ENCODE measurements around the gene KDM4B. TPM values are rescaled to one million over a fixed set of nuclear protein-coding genes. Genes with fewer than 3 reads are reported as not detected.
"Not testable (repeated sequence)": the region's sequence is repeated elsewhere in the genome, so short reads cannot be mapped to it uniquely, and the experiment has no call there.

Gene KDM4B
- polyA plus RNA-seq, 1 experiment = 7.7 TPM

GRCh38 chr19:4971424-4971793 lies 2.5 kb downstream of the KDM4B start:
- DNase-seq (ENCODE audit: low read depth, low spot score) = no peak
- no peak overlapping the region for H3K27ac ChIP-seq (ENCODE audit: low read depth, low read length)
- TF ChIP-seq CTCF (IDR thresholded peaks at IDR 0.05; ENCODE audit: low read depth, low read length) = no peak
- POLR2A ChIA-PET = interaction anchor here (0.6 to 1.7 kb wide), 2 partner anchors 12 to 57 kb away, joined by 3 read pairs; no protein-coding TSS in a partner anchor
- H3K27me3 ChIP-seq (ENCODE audit: control insufficient read depth, insufficient read depth, low read length) = no peaks in the 10 kb centered on the region
- peak overlapping the region; percentile 84 for H3K4me3 ChIP-seq (ENCODE audit: low read depth, low read length)
- no peaks in the 10 kb centered on the region; the same call in 1 of the 2 replicates for H3K9me3 ChIP-seq (ENCODE audit: control insufficient read depth, insufficient read depth, low read length)
- CTCF ChIA-PET = interaction anchor here (0.9 to 1.2 kb wide), 3 partner anchors 59 to 161 kb away, joined by 3 to 4 read pairs (median 3); no protein-coding TSS in a partner anchor

- no peak for DNase-seq (ENCODE audit: low read depth, low spot score)
- ChIA-PET POLR2A (interaction anchor here (0.6 to 1.7 kb wide), 3 partner anchors 13 to 59 kb away, joined by 3 to 4 read pairs (median 3); no protein-coding TSS in a partner anchor), CTCF (interaction anchor here (0.9 to 1.2 kb wide), 4 partner anchors 59 to 162 kb away, joined by 3 to 5 read pairs (median 4); no protein-coding TSS in a partner anchor)
- TF ChIP-seq CTCF (IDR thresholded peaks at IDR 0.05; ENCODE audit: low read depth, low read length) = no peak
- H3K4me3 ChIP-seq (ENCODE audit: low read depth, low read length) = peak overlapping the region; percentile 84; the same call in 1 of the 2 replicates
- H3K9me3 ChIP-seq (ENCODE audit: control insufficient read depth, insufficient read depth, low read length) = no peaks in the 10 kb centered on the region; the same call in 1 of the 2 replicates
- no peak overlapping the region for H3K27ac ChIP-seq (ENCODE audit: low read depth, low read length)
- H3K27me3 ChIP-seq (ENCODE audit: control insufficient read depth, insufficient read depth, low read length) = no peaks in the 10 kb centered on the region
Observed at GRCh38 chr19:4971816-4972495, 3.0 kb downstream of the KDM4B start.

GRCh38 chr19:4972509-4973230 lies 3.8 kb downstream of the KDM4B start:
- no peaks in the 10 kb centered on the region; the same call in 1 of the 2 replicates for H3K9me3 ChIP-seq (ENCODE audit: control insufficient read depth, insufficient read depth, low read length)
- no peaks in the 10 kb centered on the region for H3K27me3 ChIP-seq (ENCODE audit: control insufficient read depth, insufficient read depth, low read length)
- no peak for TF ChIP-seq CTCF (IDR thresholded peaks at IDR 0.05; ENCODE audit: low read depth, low read length)
- POLR2A ChIA-PET = interaction anchor here (1.7 kb wide), 2 partner anchors 14 to 59 kb away, joined by 3 to 4 read pairs; no protein-coding TSS in a partner anchor
- CTCF ChIA-PET = interaction anchor here (1.1 to 1.3 kb wide), 2 partner anchors 59 to 182 kb away, joined by 5 read pairs; partner anchors contain the start of gene FEM1A
- no peak for DNase-seq (ENCODE audit: low read depth, low spot score)
- H3K4me3 ChIP-seq (ENCODE audit: low read depth, low read length) = no peak overlapping the region
- H3K27ac ChIP-seq (ENCODE audit: low read depth, low read length) = no peak overlapping the region

- H3K27me3 ChIP-seq (ENCODE audit: control insufficient read depth, insufficient read depth, low read length) = no peaks in the 10 kb centered on the region
- DNase-seq (ENCODE audit: low read depth, low spot score) = no peak
- no peak overlapping the region for H3K27ac ChIP-seq (ENCODE audit: low read depth, low read length)
- no peak for TF ChIP-seq CTCF (IDR thresholded peaks at IDR 0.05; ENCODE audit: low read depth, low read length)
- ChIA-PET POLR2A (no interaction called here), CTCF (interaction anchor here (2.0 kb wide), 1 partner anchor 63 kb away, joined by 8 read pairs; no protein-coding TSS in a partner anchor)
- no peaks in the 10 kb centered on the region; the same call in 1 of the 2 replicates for H3K9me3 ChIP-seq (ENCODE audit: control insufficient read depth, insufficient read depth, low read length)
- H3K4me3 ChIP-seq (ENCODE audit: low read depth, low read length) = no peak overlapping the region
Observed at GRCh38 chr19:4974880-4975469, 6.1 kb downstream of the KDM4B start.

GRCh38 chr19:4975601-4976000 lies 6.7 kb downstream of the KDM4B start:
- not testable (repeated sequence) for H3K27me3 ChIP-seq (ENCODE audit: control insufficient read depth, insufficient read depth, low read length); DNase-seq (ENCODE audit: low read depth, low spot score); H3K4me3 ChIP-seq (ENCODE audit: low read depth, low read length); H3K9me3 ChIP-seq (ENCODE audit: control insufficient read depth, insufficient read depth, low read length)
- H3K27ac ChIP-seq (ENCODE audit: low read depth, low read length) = peak overlapping the region; percentile 94
- ChIA-PET POLR2A (interaction anchor here (1.2 kb wide), 1 partner anchor 64 kb away, joined by 6 read pairs; no protein-coding TSS in a partner anchor), CTCF (interaction anchor here (0.6 to 2.0 kb wide), 5 partner anchors 63 to 165 kb away, joined by 3 to 8 read pairs (median 5); no protein-coding TSS in a partner anchor)

Data from AG04450 (cell line).